HG03139 (cell line): ENCODE results near the gene PTPRN2.

Experiments used
- ATAC-seq: cut with Tn5 transposase; IDR thresholded peaks from one replicate; pipeline ENCODE4 v1.9.1; 2021; ENCODE audit not compliant: unreplicated experiment

PTPRN2 gene

DNA sequence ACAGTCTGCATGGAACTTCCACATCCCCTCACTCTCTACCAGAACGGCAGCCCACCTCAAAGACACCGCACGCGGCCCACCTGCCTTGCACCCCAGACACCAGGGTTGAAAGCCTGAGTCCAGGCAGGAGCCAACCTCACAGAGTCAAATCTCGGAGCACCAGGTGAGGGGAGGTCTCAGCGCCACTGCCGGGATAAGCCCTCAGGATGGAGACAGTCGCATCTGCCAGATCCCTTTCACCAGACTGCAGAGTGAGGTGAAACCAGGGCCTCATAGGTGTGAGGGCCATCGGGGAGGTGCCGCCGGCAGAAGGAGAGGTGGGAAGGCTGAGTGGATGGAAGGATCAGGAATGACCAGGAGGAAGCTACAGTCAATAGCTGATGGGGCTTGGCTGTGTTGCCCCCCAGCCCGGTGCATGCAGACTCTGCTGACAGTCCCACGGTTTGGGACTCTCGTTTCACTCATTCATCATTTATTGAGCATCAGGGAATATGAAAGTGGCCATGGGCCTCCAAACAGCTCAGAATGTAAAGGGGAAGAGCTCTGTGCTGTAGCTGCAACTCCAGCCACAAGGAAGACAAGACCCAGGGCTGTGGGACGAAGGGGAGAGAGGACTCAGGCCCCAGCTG, 315.0 kb downstream of the PTPRN2 start:
- no peak for ATAC-seq

DNA sequence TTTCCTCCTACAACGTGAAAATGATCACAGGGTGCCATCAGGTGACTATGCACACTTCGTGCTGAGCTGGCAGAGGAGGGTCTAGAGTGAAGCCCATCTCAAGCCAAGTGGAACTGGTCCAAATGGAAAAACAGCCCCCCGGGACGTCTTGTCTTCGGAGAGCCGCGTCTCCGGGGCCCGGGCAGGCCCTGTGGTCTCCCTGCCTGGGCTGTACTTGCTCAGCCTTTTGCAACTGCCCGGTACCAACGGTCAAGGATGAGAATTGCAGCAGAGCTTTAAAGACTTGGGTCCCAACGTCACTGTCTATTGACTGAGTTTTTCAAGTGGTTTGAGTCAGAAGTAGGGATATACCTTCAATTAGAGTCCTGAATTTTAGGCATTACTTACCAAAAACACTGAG, 315.5 kb downstream of the PTPRN2 start:
- ATAC-seq = no peak

DNA sequence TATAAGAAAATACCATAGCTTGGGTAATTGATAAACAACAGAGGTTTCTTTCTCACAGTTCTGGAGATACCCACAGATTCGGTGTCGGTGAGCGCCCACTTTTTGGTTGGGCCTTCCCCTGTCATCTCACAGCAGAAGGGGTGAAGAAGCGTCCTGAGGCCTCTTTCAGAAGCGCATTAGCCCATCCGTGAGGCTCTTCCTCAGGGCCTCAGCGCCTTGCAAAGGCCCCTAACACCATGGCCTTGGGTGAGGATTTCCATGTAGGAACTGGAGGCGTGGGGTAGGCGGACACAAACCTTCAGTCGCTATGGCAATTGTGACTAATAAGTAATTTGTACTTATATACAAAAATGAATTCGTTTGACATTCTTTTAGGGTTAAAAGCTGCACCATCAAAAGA, 316.0 kb downstream of the PTPRN2 start:
- no peak for ATAC-seq

DNA sequence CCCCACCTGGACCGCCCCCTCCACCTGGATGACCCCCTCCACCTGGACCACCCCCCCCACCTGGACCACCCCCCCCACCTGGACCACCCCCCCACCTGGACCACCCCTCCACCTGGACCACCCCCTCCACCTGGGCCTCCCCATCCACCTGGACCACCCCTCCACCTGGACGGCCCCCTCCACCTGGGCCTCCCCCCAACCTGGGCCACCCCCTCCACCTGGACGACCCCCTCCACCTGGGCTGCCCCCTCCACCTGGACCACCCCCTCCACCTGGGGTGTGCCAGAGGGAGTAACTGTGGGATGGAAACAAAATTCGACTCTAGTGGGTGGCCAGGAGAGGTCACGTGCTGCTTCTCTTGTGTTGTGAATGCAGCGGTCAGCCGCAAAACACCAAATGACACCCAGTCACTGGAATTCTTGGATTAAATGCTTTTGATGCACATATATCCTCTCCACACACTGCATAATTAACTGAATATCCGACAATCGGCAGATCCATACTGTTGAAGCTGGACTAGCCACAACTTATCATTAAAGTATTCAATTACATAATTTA, 316.7 kb downstream of the PTPRN2 start:
- no peak for ATAC-seq

DNA sequence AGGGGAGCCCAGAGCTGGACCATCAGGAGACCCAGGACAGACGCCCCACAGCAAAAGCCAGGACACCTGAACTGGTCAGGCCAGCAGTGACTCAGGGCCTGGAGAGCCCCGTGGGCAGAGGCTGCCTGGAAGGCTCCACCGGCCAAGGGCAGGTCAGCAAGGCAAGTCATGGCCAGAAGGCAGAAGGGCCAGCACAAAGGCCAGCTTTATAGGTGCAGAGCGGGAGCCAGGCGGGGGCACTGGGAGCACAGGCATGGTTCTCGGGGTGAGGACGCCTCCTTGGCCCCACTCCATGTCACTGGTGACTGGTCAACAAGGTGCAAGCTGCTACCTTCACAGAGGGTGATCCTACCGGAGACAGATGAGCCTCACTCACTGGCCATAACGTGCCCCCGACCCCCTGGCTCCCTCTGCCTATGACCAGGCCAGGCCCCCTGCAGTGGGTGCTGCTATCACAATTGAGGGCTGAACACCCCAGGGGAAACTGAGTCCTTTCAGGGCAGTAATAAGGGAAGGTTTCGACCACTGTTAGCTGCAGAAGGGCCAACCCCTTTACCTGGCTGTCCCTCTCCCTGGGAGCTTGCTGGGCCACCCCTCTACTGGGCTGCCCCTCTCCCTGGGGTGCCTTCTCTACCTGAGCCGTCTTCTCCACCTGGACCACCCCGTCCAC, 317.4 kb downstream of the PTPRN2 start:
- no peak for ATAC-seq

DNA sequence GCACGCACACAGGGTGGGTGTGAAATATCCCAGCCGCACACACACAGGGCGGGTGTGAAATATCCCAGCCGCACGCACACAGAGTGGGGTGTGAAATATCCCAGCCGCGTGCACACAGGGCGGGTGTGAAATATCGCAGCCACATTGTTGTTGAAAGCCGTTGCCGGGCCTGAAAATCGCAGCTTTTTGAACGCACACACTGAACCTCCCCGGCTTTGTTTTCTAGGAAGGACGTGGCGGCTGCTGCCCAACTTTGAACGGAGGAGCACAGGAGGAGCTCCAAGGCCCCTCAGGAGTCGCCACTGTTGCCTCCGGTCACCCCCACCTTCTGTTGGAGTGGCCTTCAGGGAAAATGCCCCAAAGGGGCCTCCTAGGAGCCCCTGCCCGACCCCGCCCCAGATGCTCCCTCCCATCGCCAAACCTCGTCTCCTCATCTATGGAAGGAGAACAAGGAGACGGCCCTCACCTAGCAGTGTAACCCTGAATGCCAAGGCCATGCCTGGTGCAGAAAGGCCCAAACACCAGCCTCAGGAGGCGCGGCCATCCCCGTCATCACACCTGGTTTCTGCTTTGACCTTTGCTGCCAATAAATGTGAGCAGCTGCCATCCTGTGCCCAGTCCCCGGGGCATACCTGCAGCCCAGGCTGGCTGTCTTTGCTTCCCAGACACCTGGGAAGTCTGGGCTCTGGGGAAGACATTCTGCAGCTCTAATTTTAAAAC, 318.6 kb downstream of the PTPRN2 start:
- no peak for ATAC-seq

DNA sequence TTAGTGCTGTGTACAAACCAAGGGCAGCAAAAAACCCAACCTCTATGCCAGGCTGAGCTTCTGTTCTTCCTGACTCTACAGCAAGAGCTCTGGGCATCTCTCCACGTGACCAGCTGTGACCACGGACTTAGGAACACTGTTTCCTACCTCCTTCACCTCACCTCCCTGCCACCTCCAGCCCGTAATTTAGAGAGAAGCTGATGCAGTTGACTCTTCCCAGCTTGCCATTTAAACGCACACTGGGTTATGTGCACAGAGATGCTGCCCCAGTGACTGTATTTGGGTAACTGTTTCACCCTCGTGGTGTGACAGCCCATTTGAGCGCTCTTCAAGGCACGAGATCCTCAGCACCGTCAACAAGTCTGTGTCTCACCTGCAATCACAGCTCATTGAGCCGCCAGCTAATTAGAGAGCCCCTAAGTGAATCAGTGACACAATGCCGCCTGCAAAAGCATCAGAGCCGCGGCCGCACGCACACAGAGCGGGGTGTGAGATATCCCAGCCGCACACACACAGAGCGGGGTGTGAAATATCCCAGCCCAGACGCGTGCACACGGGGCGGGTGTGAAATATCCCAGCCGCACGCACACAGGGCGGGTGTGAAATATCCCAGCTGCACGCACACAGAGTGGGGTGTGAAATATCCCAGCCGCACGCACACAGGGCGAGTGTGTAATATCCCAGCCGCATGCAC, 319.7 kb downstream of the PTPRN2 start:
- no peak for ATAC-seq

DNA sequence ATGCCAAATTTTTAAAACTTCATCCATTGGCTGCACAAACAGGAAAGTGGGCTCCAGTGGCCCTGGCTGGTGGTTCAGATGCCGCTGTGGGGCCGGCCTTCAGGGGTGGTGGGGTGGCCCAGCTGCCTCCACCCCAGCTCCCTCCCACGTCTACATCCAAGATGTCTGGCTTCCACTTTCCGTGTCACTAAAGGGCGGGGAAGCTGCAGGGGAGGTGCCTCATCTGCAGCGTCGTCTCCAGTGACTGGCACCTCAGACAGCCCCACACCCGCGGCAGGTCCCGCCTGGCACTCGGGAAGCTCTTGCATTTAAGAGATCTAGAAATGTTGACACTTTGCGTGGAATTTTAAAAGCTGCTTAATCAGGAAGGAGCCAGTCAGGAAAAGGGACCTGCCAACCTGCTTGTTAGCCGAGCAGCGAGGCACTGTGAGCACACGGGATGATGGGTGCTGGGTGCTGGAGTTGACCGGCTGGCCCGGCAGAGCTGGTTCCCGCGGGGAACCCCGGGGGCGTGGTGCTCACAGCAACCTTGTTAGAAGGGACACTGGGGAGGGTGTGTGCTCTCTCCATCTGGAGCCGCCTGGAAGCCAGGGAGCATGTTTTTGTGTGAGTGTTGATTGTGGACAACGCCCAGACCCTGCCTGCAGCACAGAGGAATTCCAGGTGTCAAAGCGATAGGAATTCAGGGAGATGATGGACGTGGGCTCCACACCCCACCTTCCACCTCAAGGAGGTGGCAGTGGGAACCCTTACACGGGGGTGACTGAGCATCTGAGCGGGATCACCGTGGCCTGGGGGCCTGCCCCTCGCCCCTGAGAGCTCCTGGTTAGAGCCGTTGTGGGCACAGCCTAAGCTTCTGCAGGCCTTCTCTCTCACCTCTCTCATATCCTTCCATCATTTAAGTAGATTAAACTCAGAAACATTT, 320.5 kb downstream of the PTPRN2 start:
- ATAC-seq = no peak

DNA sequence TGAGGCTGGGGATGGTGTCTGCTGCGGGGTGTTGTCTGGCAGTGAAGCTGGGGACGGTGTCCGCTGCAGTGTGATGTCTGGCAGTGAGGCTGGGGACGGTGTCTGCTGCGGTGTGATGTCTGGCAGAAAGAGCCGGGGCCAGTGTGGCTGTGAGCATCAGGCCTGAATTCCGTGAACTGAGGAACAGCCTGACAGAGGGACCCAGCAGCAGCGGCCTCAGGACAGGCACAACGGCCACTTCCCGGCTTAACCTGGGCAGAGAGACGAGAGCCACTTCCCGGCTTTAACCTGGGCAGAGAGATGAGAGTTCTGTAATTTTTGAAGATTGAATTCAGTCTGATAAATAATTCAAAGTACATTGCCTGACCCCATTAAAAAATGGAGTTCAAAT, 321.2 kb downstream of the PTPRN2 start:
- ATAC-seq = no peak

DNA sequence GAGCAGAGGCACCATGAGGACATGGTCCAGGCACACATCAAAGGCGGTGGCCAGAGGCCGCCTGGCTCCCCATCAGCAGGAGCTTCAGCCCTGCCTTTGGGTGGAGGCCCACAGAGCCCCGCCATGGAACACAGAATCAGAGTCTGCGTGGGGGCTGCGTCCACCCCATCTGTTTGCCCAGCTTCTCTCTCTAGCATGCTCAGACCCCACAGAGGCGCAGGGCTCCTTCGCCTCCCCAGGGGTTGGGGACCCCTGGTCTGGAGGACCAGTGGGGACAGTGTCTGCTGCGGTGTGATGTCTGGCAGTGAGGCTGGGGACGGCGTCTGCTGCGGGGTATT, 321.9 kb downstream of the PTPRN2 start:
- no peak for ATAC-seq

DNA sequence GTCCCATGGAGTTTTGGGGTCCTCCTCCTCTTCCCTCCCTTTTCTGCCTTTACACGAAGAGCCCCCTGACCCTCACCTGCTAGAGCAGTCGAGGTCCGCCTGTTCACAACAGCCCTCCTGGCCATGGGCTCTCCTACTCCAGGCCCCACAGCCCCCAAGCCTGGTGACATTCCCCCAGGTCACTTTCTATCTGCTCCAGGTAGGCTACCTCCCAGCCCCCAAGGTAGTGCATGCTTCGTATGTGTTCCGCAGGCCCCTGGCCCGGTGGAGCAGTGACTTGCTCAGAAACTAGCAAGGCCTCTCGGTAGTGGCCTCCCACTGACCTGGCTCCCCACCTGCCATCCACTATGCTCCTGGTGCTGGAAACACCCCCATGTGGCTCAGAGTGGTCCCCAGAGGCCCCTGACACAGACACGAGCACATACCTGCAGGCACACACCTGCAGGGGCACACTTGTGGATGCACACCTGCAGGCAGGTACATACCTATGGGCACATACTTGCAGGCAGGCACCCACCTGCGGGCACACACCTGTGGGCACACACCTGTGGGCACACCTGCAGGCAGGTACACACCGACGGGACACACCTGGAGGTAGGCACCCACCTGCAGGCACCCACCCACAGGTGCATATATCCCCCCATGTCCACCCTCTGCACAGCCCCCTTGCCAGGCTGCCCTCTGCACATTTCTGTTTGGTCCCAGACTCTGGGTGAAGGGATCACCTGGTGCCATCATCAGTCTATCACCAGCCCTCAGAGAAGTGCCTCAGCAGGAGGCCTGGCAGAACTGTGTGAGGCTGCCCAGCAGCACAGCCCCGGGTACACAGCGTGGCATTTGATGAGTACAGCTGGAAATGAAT, 322.5 kb downstream of the PTPRN2 start:
- ATAC-seq = no peak

DNA sequence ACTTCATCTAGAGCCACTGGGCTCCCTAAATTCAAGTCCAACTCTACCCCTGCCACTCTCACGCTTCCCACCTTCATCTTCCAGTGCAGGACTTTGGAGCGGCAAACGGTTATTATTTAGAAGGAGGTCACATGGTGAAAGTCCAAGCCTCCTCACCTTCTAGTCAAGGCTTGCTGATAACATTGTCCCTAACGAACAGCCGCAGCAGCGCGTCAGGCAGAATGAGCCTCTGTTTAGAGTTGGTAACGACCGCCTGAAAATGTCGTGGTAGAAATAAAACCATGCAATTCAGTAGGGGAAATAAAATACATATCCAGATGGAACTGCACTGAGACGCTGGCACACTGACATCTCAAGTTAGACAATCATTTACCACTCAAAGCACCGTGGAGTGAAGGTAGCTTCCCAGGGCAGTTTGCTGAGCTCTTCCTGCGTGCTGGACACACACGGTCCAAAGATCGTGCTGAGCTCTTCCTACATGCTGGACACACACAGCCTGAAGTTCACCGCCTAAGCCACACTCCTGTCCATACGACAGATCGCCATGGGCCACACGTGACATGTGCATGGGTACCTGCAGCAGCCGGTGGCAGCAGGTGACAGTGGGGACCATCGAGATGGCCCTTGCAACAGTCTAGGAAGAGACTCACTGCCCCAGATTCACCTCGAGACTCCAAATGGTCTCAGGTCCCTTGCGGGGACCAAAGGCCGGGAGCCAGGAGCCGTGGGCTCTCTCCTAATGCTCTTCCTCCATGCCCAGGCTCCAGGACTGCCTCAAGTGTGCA, 323.5 kb downstream of the PTPRN2 start:
- no peak for ATAC-seq

DNA sequence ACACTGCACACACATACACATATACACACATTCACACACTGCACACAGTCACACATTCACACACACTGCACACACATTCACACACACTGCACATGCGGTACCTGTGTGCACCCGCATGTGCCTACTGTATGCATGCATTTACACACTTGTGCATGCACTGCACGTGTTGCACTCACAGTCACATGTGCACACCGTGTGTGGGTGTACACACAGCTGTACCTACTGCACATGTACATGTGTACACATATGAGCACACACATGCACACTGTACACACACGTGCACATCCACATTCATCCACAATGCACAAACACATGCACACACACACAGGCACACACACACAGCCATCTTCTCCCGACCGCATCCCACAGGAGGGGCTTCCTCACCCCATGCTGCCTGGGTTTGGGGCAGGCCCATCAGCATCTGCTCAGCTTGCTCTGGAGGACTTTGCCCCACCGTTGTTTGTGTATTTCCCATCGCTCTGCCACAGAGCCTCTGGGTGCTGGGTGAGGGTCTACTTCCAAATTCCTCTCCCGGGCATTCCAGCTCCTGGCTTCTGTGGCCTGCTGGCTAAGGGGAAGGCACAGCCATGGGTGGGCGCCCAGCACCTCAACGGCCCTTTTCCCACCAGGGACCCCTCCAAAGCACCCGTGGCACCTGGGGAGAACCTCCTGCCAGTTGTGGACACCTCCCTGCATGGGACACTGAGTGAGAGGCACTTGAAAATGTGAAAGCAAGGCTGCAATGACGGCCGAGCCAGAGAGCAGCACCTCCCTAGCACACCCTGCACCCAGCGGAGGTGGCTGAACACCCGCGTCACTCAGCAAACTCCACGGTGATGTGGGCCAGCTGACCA, 324.3 kb downstream of the PTPRN2 start:
- ATAC-seq = no peak

DNA sequence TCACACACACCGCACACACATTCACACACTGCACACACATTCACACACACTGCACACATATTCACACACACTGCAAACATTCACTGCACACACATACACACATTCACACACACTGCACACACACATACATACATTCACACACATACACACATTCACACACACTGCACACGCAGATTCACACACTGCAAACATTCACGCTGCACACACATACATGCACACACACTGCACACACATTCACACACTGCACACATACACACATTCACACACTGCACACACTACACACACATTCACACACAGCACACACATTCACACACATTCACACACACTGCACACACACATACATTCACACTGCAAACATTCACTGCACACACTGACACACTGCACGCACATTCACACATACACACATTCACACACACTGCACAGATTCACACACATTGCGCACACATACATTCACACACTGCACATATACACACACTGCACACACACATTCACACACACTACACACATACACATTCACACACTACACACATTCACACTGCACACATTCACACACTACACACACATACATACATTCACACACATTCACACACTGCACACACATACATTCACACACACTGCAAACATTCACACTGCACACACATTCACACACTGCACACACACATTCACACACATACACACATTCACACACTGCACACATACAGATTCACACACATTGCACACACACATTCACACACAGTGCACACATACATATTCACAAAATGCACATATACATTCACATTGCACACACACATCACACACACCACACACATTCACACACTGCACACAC, 325.1 kb downstream of the PTPRN2 start:
- no peak for ATAC-seq

DNA sequence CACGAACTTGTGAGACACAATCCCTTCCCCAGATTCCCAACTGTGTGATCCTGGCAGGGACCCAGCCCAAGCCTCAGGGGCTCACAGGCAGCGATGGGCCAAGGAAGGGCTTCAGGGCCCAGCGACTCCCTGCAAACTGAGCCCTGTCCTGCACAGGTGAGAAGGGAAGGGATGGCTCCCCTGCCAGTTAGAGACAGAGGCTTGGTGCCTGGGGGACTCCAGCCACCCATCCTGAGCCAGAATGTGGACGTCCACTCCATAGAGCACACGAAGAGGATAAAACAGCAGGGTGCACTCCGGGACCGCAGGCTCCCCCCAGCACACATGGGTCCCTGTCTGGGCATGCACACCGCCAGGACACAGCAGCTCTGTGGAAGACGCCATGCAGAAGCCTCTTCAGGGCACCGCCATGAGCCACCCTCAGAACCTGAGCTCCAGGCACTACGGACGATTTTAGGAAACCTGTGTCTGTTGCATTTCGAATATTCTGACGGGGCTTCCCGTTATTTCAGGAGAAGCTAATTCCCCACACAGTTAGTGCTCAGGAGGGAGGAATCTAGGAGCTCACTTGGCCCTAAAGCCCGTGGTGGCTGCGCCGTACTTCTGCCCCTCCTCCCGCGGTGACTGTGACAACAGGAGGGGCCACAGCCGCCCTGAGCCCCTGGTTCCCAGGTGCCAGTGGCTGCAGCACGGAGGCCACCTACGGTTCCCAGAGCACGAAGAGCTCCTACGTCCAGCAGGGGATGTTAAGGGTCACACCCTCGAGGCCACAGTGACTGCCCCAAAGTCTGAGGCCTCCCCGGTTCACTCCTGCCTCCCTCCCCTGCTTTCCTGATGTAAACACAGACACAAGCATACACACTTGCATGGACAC, 326.0 kb downstream of the PTPRN2 start:
- ATAC-seq = no peak
